Vagina (tissue), 2 donors: ENCODE results near the gene PSME3IP1. TPM values are rescaled to one million over a fixed set of nuclear protein-coding genes. Genes with fewer than 3 reads are reported as not detected.
A peak's percentile ranks its signal among the peaks of the same experiment; 100 is the strongest.

Experiments used
- DNase-seq, 2 donors: peaks; one replicate each; pipeline ENCODE4 v3.0.0-alpha.2; 2017; ENCODE audit errors: extremely low spot score in 2 of 2
- H3K27ac ChIP-seq: fragments of 200-600 bp; sonication (generic); one replicate; pipeline ENCODE4 v1.5.1; 2019
- H3K27me3 ChIP-seq: fragments of 200-600 bp; sonication (generic); one replicate; pipeline ENCODE4 v1.5.1; 2019
- H3K36me3 ChIP-seq, 2 donors: fragments of 200-600 bp; sonication (generic); one replicate each; pipeline ENCODE4 v1.5.1; 2017 to 2019
- H3K4me1 ChIP-seq: fragments of 200-600 bp; sonication (generic); one replicate; pipeline ENCODE4 v1.5.1; 2019
- H3K4me3 ChIP-seq, 2 donors: fragments of 200-600 bp; sonication (generic); 1 replicate in 1 of 2; 2 replicates in 1 of 2; pipeline ENCODE4 v1.5.1; 2016 to 2019
- H3K9me3 ChIP-seq: fragments of 200-600 bp; sonication (generic); one replicate; pipeline ENCODE4 v1.5.1; 2019
- CTCF ChIP-seq, 3 experiments: fragments of 450-650 bp in 2 of 3; fragments of 200-600 bp in 1 of 3; sonication (generic) in 1 of 3; IDR thresholded peaks; one replicate each; pipeline ENCODE4 v1.5.1; 2017 to 2019; ENCODE audit warnings: antibody characterized with exemption in 3 of 3, mild to moderate bottlenecking in 2 of 3, moderate library complexity in 2 of 3
- POLR2A ChIP-seq, 2 donors: fragments of 450-650 bp; IDR thresholded peaks; one replicate each; pipeline ENCODE4 v1.6.1; 2017; ENCODE audit warnings: antibody characterized with exemption in 2 of 2, mild to moderate bottlenecking in 2 of 2, moderate library complexity in 2 of 2
- POLR2AphosphoS5 ChIP-seq, 2 donors: sonication (generic); formaldehyde crosslinking; IDR thresholded peaks; one replicate each; pipeline ENCODE4 v1.9.0; 2017; ENCODE audit warnings: antibody characterized with exemption in 2 of 2, mild to moderate bottlenecking in 2 of 2, low read depth in 1 of 2; ENCODE audit not compliant: insufficient read depth in 1 of 2
- intact Hi-C: fragments of 100-400 bp; cut with DNase I; formaldehyde crosslinking; loops from one replicate; pipeline ENCODE4 v1.15.1; 2023
- total RNA-seq: library from RNA; depleted of rRNA; stranded (reverse); fragments of >200 nt; gene quantifications from one replicate; pipeline ENCODE4 v1.2.3, GENCODE V29; 2016

The PSME3IP1 gene
- total RNA-seq, 1 donor from 2014 or later: 70.5 TPM

- TF ChIP-seq CTCF (IDR thresholded peaks at IDR 0.05) (no peak), POLR2A (IDR thresholded peaks at IDR 0.05) (no peak)
- DNase-seq: no peak
- no peak overlapping the region for H3K4me3 ChIP-seq
- no peaks in the 10 kb centered on the region for H3K9me3 ChIP-seq
- peaks cover 0 to 18% of the 10 kb centered on the region in 2 donors for H3K36me3 ChIP-seq
- no peaks in the 10 kb centered on the region for H3K27me3 ChIP-seq
- intact Hi-C loops: no loop called here
- peaks cover 27% of the 10 kb centered on the region for H3K4me1 ChIP-seq
- H3K27ac ChIP-seq: no peak overlapping the region
Observed at GRCh38 chr16:57151369-57151768, 34.5 kb downstream of the PSME3IP1 start.

- H3K4me3 ChIP-seq: no peak overlapping the region
- no peak for TF ChIP-seq POLR2A (IDR thresholded peaks at IDR 0.05)
- TF ChIP-seq CTCF (IDR thresholded peaks at IDR 0.05): no peak
- no peak for TF ChIP-seq POLR2AphosphoS5 (IDR thresholded peaks at IDR 0.05; ENCODE audit: insufficient read depth in 1 of 2, low read depth in 1 of 2)
- intact Hi-C loops: no loop called here
Observed at GRCh38 chr16:57150682-57151330, 35.0 kb downstream of the PSME3IP1 start.

GRCh38 chr16:57149391-57149790 is 36.4 kb downstream of the PSME3IP1 start:
- Histone ChIP-seq H3K4me1 (peaks cover 33% of the 10 kb centered on the region), H3K36me3 (peaks cover 0 to 16% of the 10 kb centered on the region in 2 donors), H3K27ac (no peak overlapping the region), H3K9me3 (no peaks in the 10 kb centered on the region), H3K4me3 (no peak overlapping the region), H3K27me3 (no peaks in the 10 kb centered on the region)
- intact Hi-C loops: no loop called here
- no peak for DNase-seq
- no peak for TF ChIP-seq POLR2A (IDR thresholded peaks at IDR 0.05)
- no peak for TF ChIP-seq CTCF (IDR thresholded peaks at IDR 0.05)
- no peak for TF ChIP-seq POLR2AphosphoS5 (IDR thresholded peaks at IDR 0.05; ENCODE audit: insufficient read depth in 1 of 2, low read depth in 1 of 2)

More at GRCh38 chr16:57150682-57151330, 35.0 kb downstream of the PSME3IP1 start:
- Histone ChIP-seq H3K27me3 (no peaks in the 10 kb centered on the region), H3K9me3 (no peaks in the 10 kb centered on the region), H3K27ac (no peak overlapping the region), H3K4me1 (peaks cover 32% of the 10 kb centered on the region), H3K36me3 (peaks cover 0 to 18% of the 10 kb centered on the region in 2 donors)
- peak in 1 of 2 donors; percentile 22 for DNase-seq

GRCh38 chr16:57148481-57148880 is 37.4 kb downstream of the PSME3IP1 start:
- H3K4me3 ChIP-seq: no peak overlapping the region
- H3K9me3 ChIP-seq: no peaks in the 10 kb centered on the region
- H3K27ac ChIP-seq: peak overlapping the region; percentile 62
- intact Hi-C loops: no loop called here
- no peaks in the 10 kb centered on the region for H3K27me3 ChIP-seq
- peaks cover 42% of the 10 kb centered on the region for H3K4me1 ChIP-seq
- peaks cover 0 to 6% of the 10 kb centered on the region in 2 donors for H3K36me3 ChIP-seq
- no peak for DNase-seq
- TF ChIP-seq POLR2AphosphoS5 (IDR thresholded peaks at IDR 0.05; ENCODE audit: insufficient read depth in 1 of 2, low read depth in 1 of 2) (no peak), POLR2A (IDR thresholded peaks at IDR 0.05) (no peak), CTCF (IDR thresholded peaks at IDR 0.05) (no peak)

- Histone ChIP-seq H3K4me3 (no peak overlapping the region), H3K4me1 (peaks cover 43% of the 10 kb centered on the region), H3K36me3 (peaks cover 0 to 3% of the 10 kb centered on the region in 2 donors), H3K27ac (peak overlapping the region; percentile 62), H3K27me3 (no peaks in the 10 kb centered on the region), H3K9me3 (no peaks in the 10 kb centered on the region)
- intact Hi-C loops: no loop called here
- DNase-seq: no peak
- TF ChIP-seq POLR2A (IDR thresholded peaks at IDR 0.05) (no peak), POLR2AphosphoS5 (IDR thresholded peaks at IDR 0.05; ENCODE audit: insufficient read depth in 1 of 2, low read depth in 1 of 2) (peak in 1 of 2 donors; percentile 26)
Observed at GRCh38 chr16:57147381-57148221, 38.2 kb downstream of the PSME3IP1 start.
